Vagina (tissue), 2 donors: ENCODE measurements around the gene JAG2. TPM values are rescaled to one million over a fixed set of nuclear protein-coding genes. Genes with fewer than 3 reads are reported as not detected.

ENCODE experiments used
- DNase-seq, 2 donors: peaks; one replicate each; pipeline ENCODE4 v3.0.0-alpha.2; 2017; ENCODE audit errors: extremely low spot score in 2 of 2
- H3K27ac ChIP-seq: fragments of 200-600 bp; sonication (generic); one replicate; pipeline ENCODE4 v1.5.1; 2019
- H3K27me3 ChIP-seq: fragments of 200-600 bp; sonication (generic); one replicate; pipeline ENCODE4 v1.5.1; 2019
- H3K36me3 ChIP-seq, 2 donors: fragments of 200-600 bp; sonication (generic); one replicate each; pipeline ENCODE4 v1.5.1; 2017 to 2019
- H3K4me1 ChIP-seq: fragments of 200-600 bp; sonication (generic); one replicate; pipeline ENCODE4 v1.5.1; 2019
- H3K4me3 ChIP-seq, 2 donors: fragments of 200-600 bp; sonication (generic); 1 replicate in 1 of 2; 2 replicates in 1 of 2; pipeline ENCODE4 v1.5.1; 2016 to 2019
- H3K9me3 ChIP-seq: fragments of 200-600 bp; sonication (generic); one replicate; pipeline ENCODE4 v1.5.1; 2019
- CTCF ChIP-seq, 3 experiments: fragments of 450-650 bp in 2 of 3; fragments of 200-600 bp in 1 of 3; sonication (generic) in 1 of 3; IDR thresholded peaks; one replicate each; pipeline ENCODE4 v1.5.1; 2017 to 2019; ENCODE audit warnings: antibody characterized with exemption in 3 of 3, mild to moderate bottlenecking in 2 of 3, moderate library complexity in 2 of 3
- POLR2A ChIP-seq, 2 donors: fragments of 450-650 bp; IDR thresholded peaks; one replicate each; pipeline ENCODE4 v1.6.1; 2017; ENCODE audit warnings: antibody characterized with exemption in 2 of 2, mild to moderate bottlenecking in 2 of 2, moderate library complexity in 2 of 2
- POLR2AphosphoS5 ChIP-seq, 2 donors: sonication (generic); formaldehyde crosslinking; IDR thresholded peaks; one replicate each; pipeline ENCODE4 v1.9.0; 2017; ENCODE audit warnings: antibody characterized with exemption in 2 of 2, mild to moderate bottlenecking in 2 of 2, low read depth in 1 of 2; ENCODE audit not compliant: insufficient read depth in 1 of 2
- intact Hi-C: fragments of 100-400 bp; cut with DNase I; formaldehyde crosslinking; loops from one replicate; pipeline ENCODE4 v1.15.1; 2023
- total RNA-seq: library from RNA; depleted of rRNA; stranded (reverse); fragments of >200 nt; gene quantifications from one replicate; pipeline ENCODE4 v1.2.3, GENCODE V29; 2016

The JAG2 gene
- total RNA-seq, 1 donor from 2014 or later = 17.7 TPM

DNA sequence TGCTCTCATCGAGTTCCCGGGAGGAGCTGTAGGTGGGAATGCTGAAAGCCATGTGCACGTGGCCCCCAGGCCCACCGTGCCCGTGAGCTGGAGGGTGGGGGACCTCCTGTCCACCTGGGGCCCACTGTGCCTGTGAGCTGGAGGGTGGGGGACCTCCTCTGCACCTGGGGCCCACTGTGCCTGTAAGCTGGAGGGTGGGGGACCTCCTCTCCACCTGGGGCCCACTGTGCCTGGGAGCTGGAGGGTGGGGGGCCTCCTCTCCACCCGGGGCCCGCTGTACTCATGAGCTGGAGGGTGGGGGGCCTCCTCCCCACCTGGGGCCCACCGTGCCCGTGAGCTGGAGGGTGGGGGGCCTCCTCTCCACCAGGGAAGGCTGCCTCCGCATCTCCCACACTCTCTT is 26.5 kb upstream of the JAG2 start:
- no peak overlapping the region for H3K4me3 ChIP-seq
- intact Hi-C loops = no loop called here
- peaks cover 51% of the 10 kb centered on the region for H3K4me1 ChIP-seq
- H3K36me3 ChIP-seq = no peaks in the 10 kb centered on the region
- TF ChIP-seq POLR2A (IDR thresholded peaks at IDR 0.05) = no peak
- TF ChIP-seq CTCF (IDR thresholded peaks at IDR 0.05) = no peak
- TF ChIP-seq POLR2AphosphoS5 (IDR thresholded peaks at IDR 0.05; ENCODE audit: insufficient read depth in 1 of 2, low read depth in 1 of 2) = no peak
- no peak for DNase-seq
- H3K9me3 ChIP-seq = no peaks in the 10 kb centered on the region
- H3K27ac ChIP-seq = no peak overlapping the region
- H3K27me3 ChIP-seq = peaks cover 15% of the 10 kb centered on the region

- no peak overlapping the region for H3K27ac ChIP-seq
- no peak overlapping the region for H3K4me3 ChIP-seq
- peaks cover 15% of the 10 kb centered on the region for H3K27me3 ChIP-seq
- no peaks in the 10 kb centered on the region for H3K9me3 ChIP-seq
- peaks cover 51% of the 10 kb centered on the region for H3K4me1 ChIP-seq
- no peaks in the 10 kb centered on the region for H3K36me3 ChIP-seq
- no peak for TF ChIP-seq POLR2A (IDR thresholded peaks at IDR 0.05)
- TF ChIP-seq POLR2AphosphoS5 (IDR thresholded peaks at IDR 0.05; ENCODE audit: insufficient read depth in 1 of 2, low read depth in 1 of 2) = no peak
- no peak for TF ChIP-seq CTCF (IDR thresholded peaks at IDR 0.05)
- no peak for DNase-seq
- intact Hi-C loops = no loop called here
Measured at GRCh38 chr14:105193916-105194782, 25.6 kb upstream of the JAG2 start.

- Histone ChIP-seq H3K27ac (no peak overlapping the region), H3K4me3 (no peak overlapping the region), H3K9me3 (no peaks in the 10 kb centered on the region), H3K27me3 (peaks cover 15% of the 10 kb centered on the region), H3K36me3 (no peaks in the 10 kb centered on the region), H3K4me1 (peaks cover 48% of the 10 kb centered on the region)
- no peak for TF ChIP-seq CTCF (IDR thresholded peaks at IDR 0.05)
- no peak for TF ChIP-seq POLR2A (IDR thresholded peaks at IDR 0.05)
- no peak for TF ChIP-seq POLR2AphosphoS5 (IDR thresholded peaks at IDR 0.05; ENCODE audit: insufficient read depth in 1 of 2, low read depth in 1 of 2)
- intact Hi-C loops = no loop called here
- DNase-seq = no peak
Measured at GRCh38 chr14:105192866-105193731, 24.5 kb upstream of the JAG2 start.

GRCh38 chr14:105187935-105188524 is 19.5 kb upstream of the JAG2 start:
- Histone ChIP-seq H3K27me3 (no peaks in the 10 kb centered on the region), H3K4me3 (no peak overlapping the region), H3K4me1 (peaks cover 4% of the 10 kb centered on the region), H3K9me3 (no peaks in the 10 kb centered on the region), H3K27ac (no peak overlapping the region), H3K36me3 (no peaks in the 10 kb centered on the region)
- DNase-seq = no peak
- intact Hi-C loops = no loop called here
- TF ChIP-seq CTCF (IDR thresholded peaks at IDR 0.05) (no peak), POLR2A (IDR thresholded peaks at IDR 0.05) (no peak), POLR2AphosphoS5 (IDR thresholded peaks at IDR 0.05; ENCODE audit: insufficient read depth in 1 of 2, low read depth in 1 of 2) (no peak)
